ENCODE results near the gene AHNAK.

GRCh38 chr11:62575837-62576236 lies 29.2 kb upstream of the AHNAK start:
- no peak for TF ChIP-seq CTCF (IDR thresholded peaks at IDR 0.05)
- no peak for TF ChIP-seq POLR2A (IDR thresholded peaks at IDR 0.05)
